PC-3 (cell line): ENCODE measurements around the gene YJEFN3. TPM values are rescaled to one million over a fixed set of nuclear protein-coding genes. Genes with fewer than 3 reads are reported as not detected.

Experiments used
- ATAC-seq: fragments of 200-7000 bp; cut with Tn5 transposase; 2 replicates; pipeline ENCODE4 v1.9.1; 2020; ENCODE audit warnings: mild to moderate bottlenecking, moderate library complexity
- BruUV-seq: library from RNA; stranded (reverse); fragments of 400-500 nt; replicated peaks from 2 replicates; lab custom pipeline; 2021; lab: Mats Ljungman, UMichigan
- CTCF ChIA-PET: fragments of 300-600 bp; sonication (Branson Sonifier 250); formaldehyde crosslinking; loops from one replicate; lab custom pipeline; 2022; ENCODE audit warnings: antibody characterized with exemption; lab: Charles Lee
- POLR2A ChIA-PET: fragments of 300-600 bp; sonication (Branson Sonifier 250); formaldehyde crosslinking; loops from one replicate; lab custom pipeline; 2022; ENCODE audit warnings: antibody characterized with exemption; ENCODE audit not compliant: unreplicated experiment; lab: Charles Lee
- DNase-seq: peaks from one replicate; pipeline ENCODE4 v3.0.0-alpha.2; 2015
- H2AFZ ChIP-seq: fragments of 300-600 bp; sonication (generic); 2 replicates; pipeline ENCODE4 v1.6.0; 2016; ENCODE audit warnings: antibody characterized with exemption, low read length
- H3F3A ChIP-seq: fragments of 300-600 bp; sonication (generic); one replicate; pipeline ENCODE4 v1.6.0; 2017; ENCODE audit warnings: antibody characterized with exemption, low read length, control low read depth, mild to moderate bottlenecking; ENCODE audit not compliant: unreplicated experiment
- H3K27ac ChIP-seq: fragments of 300-600 bp; sonication (generic); 2 replicates; pipeline ENCODE4 v1.5.1; 2016; ENCODE audit warnings: mild to moderate bottlenecking, low read length
- H3K27me3 ChIP-seq: fragments of 300-600 bp; sonication (generic); 2 replicates; pipeline ENCODE4 v1.6.1; 2016; ENCODE audit warnings: low read length, mixed read lengths
- H3K36me3 ChIP-seq: fragments of 300-600 bp; sonication (generic); 2 replicates; pipeline ENCODE4 v1.6.1; 2016; ENCODE audit warnings: low read depth, mixed run types, low read length, mixed read lengths
- H3K4me1 ChIP-seq: fragments of 300-600 bp; sonication (generic); 2 replicates; pipeline ENCODE4 v1.5.1; 2016; ENCODE audit warnings: low read length; ENCODE audit not compliant: insufficient read depth
- H3K4me2 ChIP-seq: fragments of 300-600 bp; sonication (generic); 2 replicates; pipeline ENCODE4 v1.6.0; 2016; ENCODE audit warnings: low read length
- H3K4me3 ChIP-seq: fragments of 300-600 bp; sonication (generic); 2 replicates; pipeline ENCODE4 v1.5.1; 2016; ENCODE audit warnings: mild to moderate bottlenecking, low read length, mixed read lengths
- H3K79me2 ChIP-seq: fragments of 300-600 bp; sonication (generic); 2 replicates; pipeline ENCODE4 v1.6.1; 2017; ENCODE audit warnings: low read length, mixed read lengths
- H3K9ac ChIP-seq: fragments of 300-600 bp; sonication (generic); 2 replicates; pipeline ENCODE4 v1.6.0; 2016; ENCODE audit warnings: mild to moderate bottlenecking, low read length
- H3K9me2 ChIP-seq: fragments of 300-600 bp; sonication (generic); replicated peaks from 2 replicates; pipeline ENCODE4 v1.6.1; 2016; ENCODE audit warnings: mixed run types, low read length, mixed read lengths
- H3K9me3 ChIP-seq: fragments of 300-600 bp; sonication (generic); 2 replicates; pipeline ENCODE4 v1.6.1; 2016; ENCODE audit warnings: low read length, mixed read lengths
- H4K20me1 ChIP-seq: fragments of 300-600 bp; sonication (generic); 2 replicates; pipeline ENCODE4 v1.6.1; 2016; ENCODE audit warnings: low read length, mixed read lengths
- CTCF ChIP-seq: fragments of 300-600 bp; sonication (generic); conservative IDR thresholded peaks from 2 replicates; pipeline ENCODE4 v1.5.1; 2017; ENCODE audit warnings: antibody characterized with exemption, low read depth, mild to moderate bottlenecking, low read length
- EZH2 ChIP-seq: fragments of 300-600 bp; sonication (generic); IDR thresholded peaks from one replicate; pipeline ENCODE4 v1.6.1; 2017; ENCODE audit warnings: antibody characterized with exemption, mild to moderate bottlenecking, low read length; ENCODE audit not compliant: unreplicated experiment
- EZH2phosphoT487 ChIP-seq: fragments of 300-600 bp; sonication (generic); IDR thresholded peaks from 2 replicates; pipeline ENCODE4 v1.6.1; 2018; ENCODE audit warnings: mild to moderate bottlenecking, antibody characterized with exemption, low read length, borderline replicate concordance
- intact Hi-C: fragments of 100-400 bp; cut with micrococcal nuclease; formaldehyde crosslinking; loops from 2 replicates; pipeline ENCODE4 v1.9.0; 2023
- total RNA-seq: library from RNA; depleted of rRNA; stranded (reverse); fragments of >200 nt; gene quantifications from 2 replicates; pipeline ENCODE4 v1.2.3, GENCODE V29; 2014

The YJEFN3 gene
- total RNA-seq, 1 experiment from 2014 or later, result 8.1 TPM

DNA sequence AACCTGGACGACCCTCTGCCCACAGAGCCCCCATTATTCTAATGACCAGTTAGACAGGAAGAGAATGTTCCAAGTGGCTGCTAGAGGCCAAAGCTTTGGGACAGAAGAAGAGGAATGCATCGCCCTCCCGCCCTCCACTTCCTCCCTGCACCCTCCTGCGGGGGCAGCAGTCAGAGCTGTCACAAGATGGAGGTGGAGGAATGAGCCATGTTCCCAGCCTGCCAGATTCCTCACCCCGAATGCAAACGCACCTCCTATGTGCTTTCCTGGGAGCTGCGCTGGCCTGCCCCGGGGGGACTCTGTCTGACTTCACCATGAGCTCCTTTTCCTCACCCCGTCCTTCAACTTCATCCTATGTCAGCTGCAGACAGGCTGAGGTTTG, 1.7 kb downstream of the YJEFN3 start:
- Histone ChIP-seq H2AFZ (no peak overlapping the region), H3K4me3 (no peak overlapping the region), H3K4me1 (no peaks in the 10 kb centered on the region), H3K9ac (no peak overlapping the region), H3K27ac (no peak overlapping the region), H3K27me3 (no peaks in the 10 kb centered on the region), H3K9me2 (no peaks in the 10 kb centered on the region), H3K79me2 (no peaks in the 10 kb centered on the region), H3K4me2 (no peak overlapping the region), H3K9me3 (no peaks in the 10 kb centered on the region), H4K20me1 (no peaks in the 10 kb centered on the region), H3F3A (no peaks in the 10 kb centered on the region), H3K36me3 (peaks cover 7% of the 10 kb centered on the region; the same call in 1 of the 2 replicates)
- TF ChIP-seq EZH2phosphoT487 (no peak), CTCF (0 out of 2 replicates have a peak, but pooled peaks have one; percentile 9)
- no TSS peak for BruUV-seq
- ChIA-PET POLR2A (interaction anchor here (0.6 kb wide), 1 partner anchor 76 kb away, joined by 3 read pairs; no protein-coding TSS in a partner anchor), CTCF (no interaction called here)
- intact Hi-C loops, result loop anchor here (10.0 kb wide), 1 partner anchor 424 kb away; no protein-coding TSS in a partner anchor
- DNase-seq, result no peak
- ATAC-seq, result no peak

DNA sequence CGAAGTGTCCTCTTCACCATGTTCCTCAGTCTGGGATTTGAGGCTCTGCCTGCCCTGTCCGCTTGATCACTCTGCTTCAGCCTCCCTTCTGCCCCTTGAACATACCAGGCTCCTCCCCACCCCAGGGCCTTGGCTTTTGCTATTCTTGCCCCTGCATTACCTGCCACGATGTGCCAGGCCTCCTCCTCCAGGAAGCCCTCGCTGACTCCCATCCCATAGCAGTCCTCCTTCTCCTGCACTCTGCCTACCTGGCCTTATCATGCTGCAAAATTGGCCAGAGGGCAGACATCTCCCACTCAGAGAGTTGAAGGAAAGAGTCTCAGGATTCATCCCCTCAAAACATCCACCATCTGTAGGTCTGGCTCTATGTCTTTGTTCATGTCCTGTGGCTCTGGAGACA, 2.2 kb downstream of the YJEFN3 start:
- Histone ChIP-seq H2AFZ (no peak overlapping the region), H3K27me3 (no peaks in the 10 kb centered on the region), H3K9me3 (no peaks in the 10 kb centered on the region), H4K20me1 (no peaks in the 10 kb centered on the region), H3K4me3 (no peak overlapping the region), H3K4me2 (no peak overlapping the region), H3K79me2 (no peaks in the 10 kb centered on the region), H3K27ac (no peak overlapping the region), H3K9ac (no peak overlapping the region), H3K9me2 (no peaks in the 10 kb centered on the region), H3F3A (no peaks in the 10 kb centered on the region), H3K4me1 (no peaks in the 10 kb centered on the region), H3K36me3 (peaks cover 7% of the 10 kb centered on the region; the same call in 1 of the 2 replicates)
- no peak for ATAC-seq
- TF ChIP-seq EZH2phosphoT487, result no peak
- TF ChIP-seq EZH2, result no peak
- no peak for TF ChIP-seq CTCF
- POLR2A ChIA-PET, result no interaction called here
- BruUV-seq, result no TSS peak
- intact Hi-C loops, result loop anchor here (10.0 kb wide), 1 partner anchor 424 kb away; no protein-coding TSS in a partner anchor
- no peak for DNase-seq
- CTCF ChIA-PET, result interaction anchor here (0.6 kb wide), 1 partner anchor 17 kb away, joined by 4 read pairs; no protein-coding TSS in a partner anchor
